ENCODE measurements around the gene CHST14.

Gene CHST14
- total RNA-seq: 5.4 to 8.7 (median 7.4) reads per million in 3 donors

GRCh38 chr15:40470423-40471104, at the start of gene CHST14:
Gene CHST14 (plus strand): TSS chr15:40470984. CDS start chr15:40471214, 230 bp downstream.
- peaks cover 10% of the 10 kb centered on the region for H3K36me3 ChIP-seq (ENCODE audit: control insufficient read depth, insufficient read depth, low read length)
- no peaks in the 10 kb centered on the region for H3K9me3 ChIP-seq (ENCODE audit: control insufficient read depth, low read length)
- peaks cover 10% of the 10 kb centered on the region for H3K4me1 ChIP-seq (ENCODE audit: control insufficient read depth, insufficient read depth, low read length, poor library complexity, severe bottlenecking)
- DNase-seq: peak; percentile 44 to 53 (median 51)
- no peaks in the 10 kb centered on the region for H3K27me3 ChIP-seq (replicated peaks; ENCODE audit: control insufficient read depth, insufficient read depth, low read length, poor library complexity, severe bottlenecking)
- H3K27ac ChIP-seq (ENCODE audit: insufficient read depth, low read length, poor library complexity, severe bottlenecking): peak within 1 kb of the TSS; percentile 57
- H3K4me3 ChIP-seq (ENCODE audit: insufficient read depth, low read depth, low read length, poor library complexity, severe bottlenecking): peak within 1 kb of the TSS; percentile 78

DNA sequence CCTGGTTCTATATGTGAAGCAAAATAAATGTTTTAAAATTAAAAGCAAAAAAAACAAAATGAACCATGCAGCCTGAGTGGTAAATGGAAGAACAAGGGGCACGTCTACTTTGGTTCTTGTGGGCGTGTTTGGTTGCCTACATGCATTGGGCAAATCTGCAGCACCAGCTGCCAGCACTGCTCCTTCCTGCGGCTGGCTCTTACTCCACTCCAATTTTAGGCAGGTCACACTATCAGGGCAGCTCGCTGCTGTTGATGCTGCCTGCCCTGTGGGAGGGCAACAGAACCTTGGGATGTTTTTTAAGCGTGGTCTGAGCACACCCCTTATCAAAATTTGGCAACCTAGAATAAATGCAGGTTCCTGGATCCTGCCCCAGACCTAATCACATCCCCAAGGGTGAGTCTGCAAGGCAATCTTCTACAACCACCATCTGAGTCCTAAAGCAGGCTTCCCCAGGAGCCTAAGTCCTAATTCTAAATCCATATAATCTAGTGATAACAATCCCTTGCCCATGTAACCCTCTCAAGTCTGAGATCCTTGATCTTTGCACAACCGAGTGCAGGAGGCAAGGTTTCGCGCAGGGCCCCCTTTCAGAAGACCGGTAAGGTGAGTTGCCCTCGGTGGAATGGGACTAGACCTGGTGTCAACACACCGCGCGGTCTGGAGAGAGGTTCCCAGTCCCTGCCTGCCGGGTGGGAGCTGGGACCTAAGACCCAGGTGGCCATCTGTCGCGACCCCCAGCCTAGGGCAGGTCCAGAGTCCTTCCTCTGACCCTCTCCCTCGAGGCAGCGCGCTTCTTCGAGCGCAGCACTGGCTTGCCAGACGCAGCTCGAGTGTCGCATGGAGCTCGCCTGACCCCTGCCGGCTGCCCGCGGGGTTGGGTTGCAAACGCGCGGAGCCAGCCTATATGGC, 49.3 kb upstream of the CHST14 start:
- peak; percentile 53 to 67 (median 55) for DNase-seq
- no peaks in the 10 kb centered on the region for H3K36me3 ChIP-seq (ENCODE audit: control insufficient read depth, insufficient read depth, low read length)
- no peak overlapping the region for H3K4me3 ChIP-seq (ENCODE audit: insufficient read depth, low read depth, low read length, poor library complexity, severe bottlenecking)

DNA sequence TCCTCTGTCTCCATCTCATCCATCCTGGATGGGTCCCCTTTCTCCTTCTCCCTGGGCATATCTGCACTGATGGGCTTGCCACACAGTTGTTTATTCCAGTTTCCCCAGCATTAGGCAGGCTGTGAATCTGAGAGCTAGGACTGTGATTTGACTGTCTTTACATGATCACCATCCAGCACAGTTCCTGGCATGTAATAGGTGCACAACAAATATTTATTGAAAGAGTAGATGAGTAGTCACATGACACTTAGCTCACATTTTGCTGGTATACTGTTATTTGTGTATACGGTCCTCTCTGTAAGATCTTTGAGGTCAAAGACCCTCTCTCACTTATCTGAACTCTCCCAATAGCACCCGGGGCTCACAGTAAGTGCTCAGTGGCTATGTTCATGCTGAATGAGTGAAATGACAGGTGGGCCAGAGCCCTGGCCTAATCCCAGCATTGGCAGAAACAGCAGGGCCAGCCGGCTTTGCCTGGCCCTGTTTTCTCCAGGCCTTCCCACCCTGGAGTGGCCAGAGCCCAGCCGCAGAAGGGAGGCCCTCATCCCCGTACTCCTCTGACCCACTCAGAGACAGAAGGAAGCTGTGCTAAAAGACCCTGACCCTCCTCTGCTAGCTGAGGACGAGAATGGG, 46.2 kb upstream of the CHST14 start:
- H3K36me3 ChIP-seq (ENCODE audit: control insufficient read depth, insufficient read depth, low read length): no peaks in the 10 kb centered on the region
- no peaks in the 10 kb centered on the region for H3K9me3 ChIP-seq (ENCODE audit: control insufficient read depth, low read length)
- H3K27ac ChIP-seq (ENCODE audit: insufficient read depth, low read length, poor library complexity, severe bottlenecking): no peak overlapping the region
- H3K27me3 ChIP-seq (replicated peaks; ENCODE audit: control insufficient read depth, insufficient read depth, low read length, poor library complexity, severe bottlenecking): no peaks in the 10 kb centered on the region
- H3K4me3 ChIP-seq (ENCODE audit: insufficient read depth, low read depth, low read length, poor library complexity, severe bottlenecking): no peak overlapping the region
- DNase-seq: no peak
- peaks cover 6% of the 10 kb centered on the region for H3K4me1 ChIP-seq (ENCODE audit: control insufficient read depth, insufficient read depth, low read length, poor library complexity, severe bottlenecking)

More for the DNA sequence above, 49.3 kb upstream of the CHST14 start:
- H3K27ac ChIP-seq (ENCODE audit: insufficient read depth, low read length, poor library complexity, severe bottlenecking): no peak overlapping the region
- peaks cover 6% of the 10 kb centered on the region for H3K4me1 ChIP-seq (ENCODE audit: control insufficient read depth, insufficient read depth, low read length, poor library complexity, severe bottlenecking)
- H3K27me3 ChIP-seq (replicated peaks; ENCODE audit: control insufficient read depth, insufficient read depth, low read length, poor library complexity, severe bottlenecking): no peaks in the 10 kb centered on the region
- H3K9me3 ChIP-seq (ENCODE audit: control insufficient read depth, low read length): no peaks in the 10 kb centered on the region

- Histone ChIP-seq H3K27ac (ENCODE audit: insufficient read depth, low read length, poor library complexity, severe bottlenecking) (no peak overlapping the region), H3K36me3 (ENCODE audit: control insufficient read depth, insufficient read depth, low read length) (no peaks in the 10 kb centered on the region), H3K9me3 (ENCODE audit: control insufficient read depth, low read length) (no peaks in the 10 kb centered on the region), H3K27me3 (replicated peaks; ENCODE audit: control insufficient read depth, insufficient read depth, low read length, poor library complexity, severe bottlenecking) (no peaks in the 10 kb centered on the region), H3K4me1 (ENCODE audit: control insufficient read depth, insufficient read depth, low read length, poor library complexity, severe bottlenecking) (peaks cover 6% of the 10 kb centered on the region), H3K4me3 (ENCODE audit: insufficient read depth, low read depth, low read length, poor library complexity, severe bottlenecking) (no peak overlapping the region)
- DNase-seq: no peak
Measured at GRCh38 chr15:40425681-40426080, 45.1 kb upstream of the CHST14 start.

DNA sequence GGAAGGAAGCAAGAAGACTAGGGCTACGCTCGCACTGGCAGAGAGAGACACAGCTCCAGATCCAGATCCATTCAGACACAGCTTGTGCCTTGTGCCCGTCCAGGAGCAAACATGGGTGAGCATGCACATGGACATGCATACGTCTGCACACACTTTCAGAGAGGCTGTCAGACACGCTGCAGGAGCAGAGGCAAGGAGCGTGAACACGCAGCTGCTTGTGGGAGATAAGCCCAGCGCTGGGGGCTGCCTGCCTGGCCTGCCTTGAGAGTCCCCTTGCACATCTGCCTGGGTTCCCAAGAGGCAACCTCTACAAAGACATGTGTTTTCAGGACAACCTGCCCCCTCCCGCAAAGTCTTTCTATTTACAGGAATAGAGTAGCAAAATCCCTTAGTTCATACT, 43.6 kb upstream of the CHST14 start:
- Histone ChIP-seq H3K36me3 (ENCODE audit: control insufficient read depth, insufficient read depth, low read length) (no peaks in the 10 kb centered on the region), H3K4me1 (ENCODE audit: control insufficient read depth, insufficient read depth, low read length, poor library complexity, severe bottlenecking) (no peaks in the 10 kb centered on the region), H3K27me3 (replicated peaks; ENCODE audit: control insufficient read depth, insufficient read depth, low read length, poor library complexity, severe bottlenecking) (no peaks in the 10 kb centered on the region), H3K9me3 (ENCODE audit: control insufficient read depth, low read length) (no peaks in the 10 kb centered on the region), H3K27ac (ENCODE audit: insufficient read depth, low read length, poor library complexity, severe bottlenecking) (no peak overlapping the region), H3K4me3 (ENCODE audit: insufficient read depth, low read depth, low read length, poor library complexity, severe bottlenecking) (no peak overlapping the region)
- DNase-seq: no peak

GRCh38 chr15:40428185-40428584, 42.6 kb upstream of the CHST14 start:
- DNase-seq: no peak
- Histone ChIP-seq H3K4me1 (ENCODE audit: control insufficient read depth, insufficient read depth, low read length, poor library complexity, severe bottlenecking) (no peaks in the 10 kb centered on the region), H3K27me3 (replicated peaks; ENCODE audit: control insufficient read depth, insufficient read depth, low read length, poor library complexity, severe bottlenecking) (no peaks in the 10 kb centered on the region), H3K9me3 (ENCODE audit: control insufficient read depth, low read length) (no peaks in the 10 kb centered on the region), H3K36me3 (ENCODE audit: control insufficient read depth, insufficient read depth, low read length) (no peaks in the 10 kb centered on the region), H3K27ac (ENCODE audit: insufficient read depth, low read length, poor library complexity, severe bottlenecking) (no peak overlapping the region), H3K4me3 (ENCODE audit: insufficient read depth, low read depth, low read length, poor library complexity, severe bottlenecking) (no peak overlapping the region)

- H3K4me1 ChIP-seq (ENCODE audit: control insufficient read depth, insufficient read depth, low read length, poor library complexity, severe bottlenecking): no peaks in the 10 kb centered on the region
- H3K27ac ChIP-seq (ENCODE audit: insufficient read depth, low read length, poor library complexity, severe bottlenecking): no peak overlapping the region
- no peaks in the 10 kb centered on the region for H3K36me3 ChIP-seq (ENCODE audit: control insufficient read depth, insufficient read depth, low read length)
- DNase-seq: no peak
- no peak overlapping the region for H3K4me3 ChIP-seq (ENCODE audit: insufficient read depth, low read depth, low read length, poor library complexity, severe bottlenecking)
- H3K27me3 ChIP-seq (replicated peaks; ENCODE audit: control insufficient read depth, insufficient read depth, low read length, poor library complexity, severe bottlenecking): no peaks in the 10 kb centered on the region
- no peaks in the 10 kb centered on the region for H3K9me3 ChIP-seq (ENCODE audit: control insufficient read depth, low read length)
Measured at GRCh38 chr15:40429068-40429710, 41.6 kb upstream of the CHST14 start.

DNA sequence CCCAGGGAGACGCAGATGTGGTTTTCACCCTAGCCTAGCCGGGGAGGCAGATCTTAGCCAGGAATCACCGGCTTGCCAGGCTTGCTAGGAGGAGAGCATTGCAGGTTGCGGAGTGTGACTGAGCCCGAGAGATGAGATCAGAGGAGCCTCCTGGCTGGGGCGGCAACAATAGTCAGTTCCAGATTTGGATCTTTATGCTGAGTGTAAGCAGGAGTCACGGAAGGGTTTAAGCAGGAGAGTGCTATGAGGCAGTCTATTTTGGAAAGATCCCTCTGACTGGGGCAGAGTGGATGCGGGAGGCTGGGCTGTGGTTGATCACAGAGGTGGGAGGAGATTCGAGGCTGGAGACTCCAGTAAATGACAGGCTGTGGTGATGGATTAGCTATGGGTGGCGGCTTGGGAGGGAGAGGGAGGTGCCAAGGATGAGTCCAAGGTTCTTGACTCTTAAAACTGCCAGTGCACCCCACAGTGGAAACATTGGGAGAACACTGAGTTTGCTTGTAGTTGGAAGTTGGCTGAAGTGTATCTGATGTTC, 40.4 kb upstream of the CHST14 start:
- H3K36me3 ChIP-seq (ENCODE audit: control insufficient read depth, insufficient read depth, low read length): no peaks in the 10 kb centered on the region
- no peak overlapping the region for H3K4me3 ChIP-seq (ENCODE audit: insufficient read depth, low read depth, low read length, poor library complexity, severe bottlenecking)
- no peaks in the 10 kb centered on the region for H3K9me3 ChIP-seq (ENCODE audit: control insufficient read depth, low read length)
- H3K4me1 ChIP-seq (ENCODE audit: control insufficient read depth, insufficient read depth, low read length, poor library complexity, severe bottlenecking): peaks cover 1% of the 10 kb centered on the region
- no peak overlapping the region for H3K27ac ChIP-seq (ENCODE audit: insufficient read depth, low read length, poor library complexity, severe bottlenecking)
- DNase-seq: no peak
- no peaks in the 10 kb centered on the region for H3K27me3 ChIP-seq (replicated peaks; ENCODE audit: control insufficient read depth, insufficient read depth, low read length, poor library complexity, severe bottlenecking)

- Histone ChIP-seq H3K4me1 (ENCODE audit: control insufficient read depth, insufficient read depth, low read length, poor library complexity, severe bottlenecking) (peaks cover 33% of the 10 kb centered on the region), H3K27ac (ENCODE audit: insufficient read depth, low read length, poor library complexity, severe bottlenecking) (no peak overlapping the region), H3K9me3 (ENCODE audit: control insufficient read depth, low read length) (no peaks in the 10 kb centered on the region), H3K4me3 (ENCODE audit: insufficient read depth, low read depth, low read length, poor library complexity, severe bottlenecking) (no peak overlapping the region), H3K27me3 (replicated peaks; ENCODE audit: control insufficient read depth, insufficient read depth, low read length, poor library complexity, severe bottlenecking) (peaks cover 8% of the 10 kb centered on the region), H3K36me3 (ENCODE audit: control insufficient read depth, insufficient read depth, low read length) (no peaks in the 10 kb centered on the region)
- DNase-seq: no peak
Measured at GRCh38 chr15:40435023-40435709, 35.6 kb upstream of the CHST14 start.
